Caco-2 (cell line): Measurements from ENCODE around the gene LAT. TPM values are rescaled to one million over a fixed set of nuclear protein-coding genes. Genes with fewer than 3 reads are reported as not detected.

Experiments
- BruUV-seq: library from RNA; stranded (reverse); fragments of 400-500 nt; replicated peaks from 2 replicates; lab custom pipeline; 2021; lab: Mats Ljungman, UMichigan
- CTCF ChIA-PET: fragments of 300-600 bp; sonication (Branson Sonifier 250); formaldehyde crosslinking; loops from one replicate; lab custom pipeline; 2022; ENCODE audit warnings: antibody characterized with exemption; lab: Charles Lee
- POLR2A ChIA-PET: fragments of 300-600 bp; sonication (Branson Sonifier 250); formaldehyde crosslinking; loops from one replicate; lab custom pipeline; 2022; ENCODE audit warnings: antibody characterized with exemption; lab: Charles Lee
- DNase-seq, 2 experiments: peaks; one replicate each; pipeline versions ENCODE4 v3.0.0 to v3.0.0-alpha.2; 2020 to 2022
- H3K27me3 ChIP-seq: replicated peaks from 2 replicates; pipeline ENCODE4 v1.6.0; 2011; ENCODE audit warnings: low read length; ENCODE audit not compliant: control insufficient read depth, insufficient read depth
- H3K36me3 ChIP-seq: 2 replicates; pipeline ENCODE4 v1.5.1; 2011; ENCODE audit warnings: low read length; ENCODE audit not compliant: control insufficient read depth, insufficient read depth
- H3K4me1 ChIP-seq: fragments of 250-450 bp; sonication (Bioruptor Pico); 2 replicates; pipeline ENCODE4 v1.5.1; 2020; ENCODE audit warnings: mild to moderate bottlenecking
- H3K4me3 ChIP-seq: 2 replicates; pipeline ENCODE4 v1.5.1; 2011; ENCODE audit warnings: low read depth, mild to moderate bottlenecking, control low read depth, low read length
- H3K9me3 ChIP-seq: fragments of 250-450 bp; sonication (Bioruptor Pico); 2 replicates; pipeline ENCODE4 v1.5.1; 2020; ENCODE audit warnings: mild to moderate bottlenecking, moderate library complexity
- H3K27ac Mint-ChIP-seq: one replicate; pipeline ENCODE4 v1.8.0; 2022; ENCODE audit warnings: mixed read lengths; ENCODE audit not compliant: unreplicated experiment
- H3K27me3 Mint-ChIP-seq: one replicate; pipeline ENCODE4 v1.8.0; 2022; ENCODE audit warnings: mixed read lengths; ENCODE audit not compliant: insufficient read depth, unreplicated experiment
- H3K36me3 Mint-ChIP-seq: one replicate; pipeline ENCODE4 v1.8.0; 2022; ENCODE audit warnings: mild to moderate bottlenecking, mixed read lengths; ENCODE audit not compliant: insufficient read depth, unreplicated experiment
- H3K4me1 Mint-ChIP-seq: one replicate; pipeline ENCODE4 v1.8.0; 2022; ENCODE audit warnings: low read depth, mixed read lengths; ENCODE audit not compliant: unreplicated experiment
- H3K4me3 Mint-ChIP-seq: one replicate; pipeline ENCODE4 v1.8.0; 2022; ENCODE audit warnings: mild to moderate bottlenecking, moderate library complexity, mixed read lengths; ENCODE audit not compliant: unreplicated experiment
- H3K9me3 Mint-ChIP-seq: one replicate; pipeline ENCODE4 v1.8.0; 2022; ENCODE audit warnings: mixed read lengths; ENCODE audit not compliant: unreplicated experiment
- intact Hi-C: fragments of 100-400 bp; cut with micrococcal nuclease; formaldehyde crosslinking; loops from one replicate; pipeline ENCODE4 v1.10.0; 2022; ENCODE audit not compliant: unreplicated experiment
- total RNA-seq: library from RNA; stranded (reverse); gene quantifications from 2 replicates; pipeline ENCODE4 v1.2.3, GENCODE V29; 2022
- TF ChIP-seq, protein P1 (sequence below), 2 experiments: fragments of 200-600 bp in 1 of 2; IDR thresholded peaks; 1 replicate in 1 of 2; 2 replicates in 1 of 2; pipeline versions ENCODE4 v1.5.1 to v1.8.0; 2011 to 2022; ENCODE audit warnings: antibody characterized with exemption in 1 of 2, control low read depth in 1 of 2, inconsistent platforms in 1 of 2, low read depth in 1 of 2, low read length in 1 of 2, mild to moderate bottlenecking in 1 of 2, moderate library complexity in 1 of 2; ENCODE audit not compliant: insufficient read depth in 1 of 2, severe bottlenecking in 1 of 2, unreplicated experiment in 1 of 2

The LAT gene
- total RNA-seq, 1 experiment from 2014 or later: 3.2 TPM

- TF ChIP-seq, protein P1, sequence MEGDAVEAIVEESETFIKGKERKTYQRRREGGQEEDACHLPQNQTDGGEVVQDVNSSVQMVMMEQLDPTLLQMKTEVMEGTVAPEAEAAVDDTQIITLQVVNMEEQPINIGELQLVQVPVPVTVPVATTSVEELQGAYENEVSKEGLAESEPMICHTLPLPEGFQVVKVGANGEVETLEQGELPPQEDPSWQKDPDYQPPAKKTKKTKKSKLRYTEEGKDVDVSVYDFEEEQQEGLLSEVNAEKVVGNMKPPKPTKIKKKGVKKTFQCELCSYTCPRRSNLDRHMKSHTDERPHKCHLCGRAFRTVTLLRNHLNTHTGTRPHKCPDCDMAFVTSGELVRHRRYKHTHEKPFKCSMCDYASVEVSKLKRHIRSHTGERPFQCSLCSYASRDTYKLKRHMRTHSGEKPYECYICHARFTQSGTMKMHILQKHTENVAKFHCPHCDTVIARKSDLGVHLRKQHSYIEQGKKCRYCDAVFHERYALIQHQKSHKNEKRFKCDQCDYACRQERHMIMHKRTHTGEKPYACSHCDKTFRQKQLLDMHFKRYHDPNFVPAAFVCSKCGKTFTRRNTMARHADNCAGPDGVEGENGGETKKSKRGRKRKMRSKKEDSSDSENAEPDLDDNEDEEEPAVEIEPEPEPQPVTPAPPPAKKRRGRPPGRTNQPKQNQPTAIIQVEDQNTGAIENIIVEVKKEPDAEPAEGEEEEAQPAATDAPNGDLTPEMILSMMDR (IDR thresholded peaks at IDR 0.05; ENCODE audit: insufficient read depth in 1 of 2, low read depth in 1 of 2, low read length in 1 of 2, severe bottlenecking in 1 of 2, unreplicated experiment in 1 of 2): no peak
- H3K4me1 Mint-ChIP-seq: peaks cover 6% of the 10 kb centered on the region
- H3K27me3 Mint-ChIP-seq: no peaks in the 10 kb centered on the region
- Histone ChIP-seq H3K4me3 (no peak overlapping the region), H3K9me3 (no peaks in the 10 kb centered on the region), H3K36me3 (no peaks in the 10 kb centered on the region), H3K4me1 (no peaks in the 10 kb centered on the region), H3K27me3 (no peaks in the 10 kb centered on the region)
- no TSS peak for BruUV-seq
- DNase-seq: no peak
- H3K36me3 Mint-ChIP-seq: no peaks in the 10 kb centered on the region
- H3K4me3 Mint-ChIP-seq: no peak overlapping the region
- no peaks in the 10 kb centered on the region for H3K9me3 Mint-ChIP-seq
- H3K27ac Mint-ChIP-seq: no peak overlapping the region
- intact Hi-C loops: no loop called here
- ChIA-PET CTCF (interaction anchor here (1.4 kb wide), 1 partner anchor 20 kb away, joined by 4 read pairs; no protein-coding TSS in a partner anchor), POLR2A (interaction anchor here (0.5 to 0.9 kb wide), 2 partner anchors 18 to 120 kb away, joined by 3 to 4 read pairs; partner anchors contain the start of genes ATXN2L and RABEP2)
Measured at GRCh38 chr16:28943281-28943680, 41.6 kb upstream of the LAT start.

DNA sequence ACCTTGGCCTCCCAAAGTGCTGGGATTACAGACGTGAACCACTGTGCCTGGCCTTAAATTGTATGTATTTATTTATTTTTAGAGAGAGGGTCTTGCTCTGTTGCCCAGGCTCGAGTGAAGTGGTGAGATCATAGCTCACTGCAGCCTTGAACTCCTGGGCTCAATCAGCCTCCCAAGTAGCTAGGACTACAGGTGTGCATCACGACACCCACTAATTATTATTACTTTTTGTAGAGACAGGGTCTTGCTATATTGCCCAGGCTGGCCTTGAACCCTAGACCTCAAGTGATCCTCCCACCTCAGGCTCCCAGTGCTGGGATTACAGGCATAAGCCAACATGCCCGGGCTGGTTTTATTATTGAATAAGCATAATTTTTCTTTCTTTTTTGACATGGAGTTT, 38.2 kb upstream of the LAT start:
- Mint-ChIP-seq H3K4me1 (peaks cover 10% of the 10 kb centered on the region), H3K9me3 (no peaks in the 10 kb centered on the region), H3K4me3 (no peak overlapping the region), H3K27ac (no peak overlapping the region), H3K36me3 (peaks cover 13% of the 10 kb centered on the region), H3K27me3 (no peaks in the 10 kb centered on the region)
- DNase-seq: no peak
- Histone ChIP-seq H3K4me3 (no peak overlapping the region), H3K36me3 (no peaks in the 10 kb centered on the region), H3K4me1 (no peaks in the 10 kb centered on the region), H3K27me3 (no peaks in the 10 kb centered on the region), H3K9me3 (no peaks in the 10 kb centered on the region)
- intact Hi-C loops: loop anchor here (5.0 kb wide), 1 partner anchor 84 kb away; the partner anchor contains the start of gene SH2B1
- ChIA-PET CTCF (interaction anchor here (0.6 kb wide), 1 partner anchor 1445 kb away, joined by 3 read pairs; no protein-coding TSS in a partner anchor), POLR2A (no interaction called here)
- TF ChIP-seq, protein P1 (IDR thresholded peaks at IDR 0.05; ENCODE audit: insufficient read depth in 1 of 2, low read depth in 1 of 2, low read length in 1 of 2, severe bottlenecking in 1 of 2, unreplicated experiment in 1 of 2): no peak
- no TSS peak for BruUV-seq

GRCh38 chr16:28950648-28951409, 34.0 kb upstream of the LAT start, which contains the start of gene NFATC2IP:
TSS of gene NFATC2IP (plus strand) at chr16:28950937. CDS start at chr16:28951012, 75 bp downstream.
- no TSS peak for BruUV-seq
- TF ChIP-seq, protein P1 (IDR thresholded peaks at IDR 0.05; ENCODE audit: insufficient read depth in 1 of 2, low read depth in 1 of 2, low read length in 1 of 2, severe bottlenecking in 1 of 2, unreplicated experiment in 1 of 2): no peak
- Mint-ChIP-seq H3K27ac (peak within 1 kb of the TSS; percentile 92), H3K4me3 (peak within 1 kb of the TSS; percentile 88), H3K27me3 (no peaks in the 10 kb centered on the region), H3K4me1 (peaks cover 9% of the 10 kb centered on the region), H3K9me3 (no peaks in the 10 kb centered on the region), H3K36me3 (peaks cover 36% of the 10 kb centered on the region)
- H3K4me3 ChIP-seq: peak within 1 kb of the TSS; percentile 91
- peak; percentile 98 to 100 for DNase-seq
- no peaks in the 10 kb centered on the region for H3K27me3 ChIP-seq
- no peaks in the 10 kb centered on the region for H3K9me3 ChIP-seq
- intact Hi-C loops: loop anchor here (1.0 kb wide), 1 partner anchor 27 kb away; no protein-coding TSS in a partner anchor
- CTCF ChIA-PET: interaction anchor here (0.6 kb wide), 1 partner anchor 23 kb away, joined by 4 read pairs; no protein-coding TSS in a partner anchor
- no peaks in the 10 kb centered on the region for H3K4me1 ChIP-seq
- H3K36me3 ChIP-seq: peaks cover under 1% of the 10 kb centered on the region; the same call in 1 of the 2 replicates
- POLR2A ChIA-PET: interaction anchor here (0.5 to 1.0 kb wide), 6 partner anchors 23 to 129 kb away, joined by 3 to 7 read pairs (median 4); partner anchors contain the start of genes ATXN2L and SH2B1
